DMS 273 treated with DMSO at 0.1 percent for 48 hours (cell line): ENCODE measurements around the gene ZNF335.

Source experiments
- DNase-seq: peaks from one replicate; lab custom pipeline; 2025; lab: John Stamatoyannopoulos, UW

The ZNF335 gene

GRCh38 chr20:45951925-45952834 is 19.8 kb downstream of the ZNF335 start:
- DNase-seq = no peak

- DNase-seq = no peak
Measured at GRCh38 chr20:45950330-45950646, 21.7 kb downstream of the ZNF335 start.

- no peak for DNase-seq
Measured at GRCh38 chr20:45949542-45950329, 22.3 kb downstream of the ZNF335 start.

- DNase-seq = no peak
Measured at GRCh38 chr20:45948742-45949541, 23.1 kb downstream of the ZNF335 start.

GRCh38 chr20:45948261-45948733 is 23.7 kb downstream of the ZNF335 start:
- DNase-seq = no peak

- DNase-seq = no peak
Measured at GRCh38 chr20:45947110-45947866, 24.7 kb downstream of the ZNF335 start.

- DNase-seq = no peak
Measured at GRCh38 chr20:45946149-45946970, 25.6 kb downstream of the ZNF335 start.

GRCh38 chr20:45945678-45946148 is 26.3 kb downstream of the ZNF335 start:
- no peak for DNase-seq

GRCh38 chr20:45944965-45945677 is 26.9 kb downstream of the ZNF335 start:
- DNase-seq = no peak

- DNase-seq = no peak
Measured at GRCh38 chr20:45944151-45944964, 27.6 kb downstream of the ZNF335 start.

GRCh38 chr20:45943613-45944012 is 28.4 kb downstream of the ZNF335 start:
- DNase-seq = no peak

GRCh38 chr20:45940469-45940868 is 31.5 kb downstream of the ZNF335 start:
- no peak for DNase-seq

- DNase-seq = no peak
Measured at GRCh38 chr20:45940053-45940452, 31.9 kb downstream of the ZNF335 start.

- DNase-seq = no peak
Measured at GRCh38 chr20:45938727-45939438, 33.1 kb downstream of the ZNF335 start.

- no peak for DNase-seq
Measured at GRCh38 chr20:45937765-45938164, 34.2 kb downstream of the ZNF335 start.

GRCh38 chr20:45935416-45936046 is 36.5 kb downstream of the ZNF335 start:
- DNase-seq = no peak

- peak; percentile 89 for DNase-seq
Measured at GRCh38 chr20:45934586-45935415, 37.2 kb downstream of the ZNF335 start, which contains the start of gene PCIF1. Gene PCIF1 (plus strand): TSS chr20:45934683. CDS start chr20:45939000, 4,317 bp downstream.
